Measurements from ENCODE around the gene CCDC9B. TPM values are rescaled to one million over a fixed set of nuclear protein-coding genes. Genes with fewer than 3 reads are reported as not detected.

Gene CCDC9B
- total and polyA plus RNA-seq, 10 donors, result 2.2 to 19.4 (median 7.1) TPM

DNA sequence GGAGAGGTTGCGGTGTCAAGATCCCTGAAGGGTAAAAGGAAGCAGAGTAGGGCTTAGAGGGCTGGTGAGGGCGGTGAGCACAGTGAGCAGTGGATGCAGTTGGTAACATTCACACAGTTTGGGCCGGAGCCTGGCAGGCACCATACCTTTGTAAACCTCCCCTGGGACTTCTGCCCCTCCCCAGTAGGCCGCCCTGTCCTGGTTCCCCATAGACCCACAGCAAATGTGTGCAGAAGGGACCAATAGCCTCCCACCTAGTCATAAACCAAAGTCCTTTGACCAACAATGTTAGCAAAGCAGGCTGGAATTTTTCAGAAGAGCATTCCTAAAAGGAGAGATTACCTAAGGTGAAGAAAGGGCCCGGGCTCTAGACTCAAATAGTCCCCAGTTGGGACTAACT lies 8.4 kb upstream of the CCDC9B start:
- WGBS, 5 donors, result 82 to 95% (median 91%) methylated on average over 5 of the region's 5 CpGs
- Histone ChIP-seq H3K36me3 (no peaks in the 10 kb centered on the region), H3K4me1 (peaks cover 0 to 14% (median 7%) of the 10 kb centered on the region in 6 donors), H3K27ac (no peak overlapping the region), H3K9me3 (no peaks in the 10 kb centered on the region), H3K4me3 (no peak overlapping the region), H3K27me3 (replicated peaks in 1 of 7) (peaks cover 0 to 5% (median 0%) of the 10 kb centered on the region in 7 donors)
- intact Hi-C loops (cut with DNase I; ENCODE audit: low total_unique reads), result no loop called here
- TF ChIP-seq POLR2A (IDR thresholded peaks at IDR 0.05) (no peak), POLR2AphosphoS5 (IDR thresholded peaks at IDR 0.05) (no peak)
- TF ChIP-seq, protein P1, sequence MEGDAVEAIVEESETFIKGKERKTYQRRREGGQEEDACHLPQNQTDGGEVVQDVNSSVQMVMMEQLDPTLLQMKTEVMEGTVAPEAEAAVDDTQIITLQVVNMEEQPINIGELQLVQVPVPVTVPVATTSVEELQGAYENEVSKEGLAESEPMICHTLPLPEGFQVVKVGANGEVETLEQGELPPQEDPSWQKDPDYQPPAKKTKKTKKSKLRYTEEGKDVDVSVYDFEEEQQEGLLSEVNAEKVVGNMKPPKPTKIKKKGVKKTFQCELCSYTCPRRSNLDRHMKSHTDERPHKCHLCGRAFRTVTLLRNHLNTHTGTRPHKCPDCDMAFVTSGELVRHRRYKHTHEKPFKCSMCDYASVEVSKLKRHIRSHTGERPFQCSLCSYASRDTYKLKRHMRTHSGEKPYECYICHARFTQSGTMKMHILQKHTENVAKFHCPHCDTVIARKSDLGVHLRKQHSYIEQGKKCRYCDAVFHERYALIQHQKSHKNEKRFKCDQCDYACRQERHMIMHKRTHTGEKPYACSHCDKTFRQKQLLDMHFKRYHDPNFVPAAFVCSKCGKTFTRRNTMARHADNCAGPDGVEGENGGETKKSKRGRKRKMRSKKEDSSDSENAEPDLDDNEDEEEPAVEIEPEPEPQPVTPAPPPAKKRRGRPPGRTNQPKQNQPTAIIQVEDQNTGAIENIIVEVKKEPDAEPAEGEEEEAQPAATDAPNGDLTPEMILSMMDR (IDR thresholded peaks at IDR 0.05 in 8 of 11, conservative IDR thresholded peaks at IDR 0.05 in 3 of 11), result no peak
- no peak for DNase-seq

- no peak overlapping the region for H3K27ac ChIP-seq
- no peak for DNase-seq
- intact Hi-C loops (cut with DNase I; ENCODE audit: low total_unique reads), result no loop called here
- peaks cover 0 to 16% (median 12%) of the 10 kb centered on the region in 6 donors for H3K4me1 ChIP-seq
- WGBS, 5 donors, result 70 to 91% (median 73%) methylated on average over 5 of the region's 5 CpGs
- H3K4me3 ChIP-seq, result no peak overlapping the region
- TF ChIP-seq POLR2A (IDR thresholded peaks at IDR 0.05) (no peak), POLR2AphosphoS5 (IDR thresholded peaks at IDR 0.05) (no peak)
- TF ChIP-seq, protein P1 (IDR thresholded peaks at IDR 0.05 in 8 of 11, conservative IDR thresholded peaks at IDR 0.05 in 3 of 11), result no peak
- H3K36me3 ChIP-seq, result no peaks in the 10 kb centered on the region
- H3K27me3 ChIP-seq (replicated peaks in 1 of 7), result peaks cover 0 to 5% (median 0%) of the 10 kb centered on the region in 7 donors
- no peaks in the 10 kb centered on the region for H3K9me3 ChIP-seq
Measured at GRCh38 chr15:40348474-40348870, 7.7 kb upstream of the CCDC9B start.

- TF ChIP-seq POLR2AphosphoS5 (IDR thresholded peaks at IDR 0.05) (no peak), POLR2A (IDR thresholded peaks at IDR 0.05) (no peak)
- TF ChIP-seq, protein P1 (IDR thresholded peaks at IDR 0.05 in 8 of 11, conservative IDR thresholded peaks at IDR 0.05 in 3 of 11), result no peak
- Histone ChIP-seq H3K4me3 (no peak overlapping the region), H3K9me3 (no peaks in the 10 kb centered on the region), H3K27me3 (replicated peaks in 1 of 7) (peaks cover 0 to 5% (median 0%) of the 10 kb centered on the region in 7 donors), H3K27ac (no peak overlapping the region), H3K36me3 (no peaks in the 10 kb centered on the region), H3K4me1 (peaks cover 0 to 22% (median 12%) of the 10 kb centered on the region in 6 donors)
- DNase-seq, result no peak
- intact Hi-C loops (cut with DNase I; ENCODE audit: low total_unique reads), result no loop called here
- WGBS, 5 donors, result 86 to 92% (median 90%) methylated on average over 9 to 11 of the region's 11 CpGs
Measured at GRCh38 chr15:40347559-40348473, 7.1 kb upstream of the CCDC9B start.

Data from spleen (tissue), 11 donors.